Transverse colon (tissue), 4 donors: Measurements from ENCODE around the gene CDK11B.
"Not testable (repeated sequence)": the region's sequence is repeated elsewhere in the genome, so short reads cannot be mapped to it uniquely, and the experiment has no call there.

Experiments
- EP300 ChIP-seq: sonication (generic); formaldehyde crosslinking; IDR thresholded peaks from one replicate; pipeline ENCODE4 v1.6.1; 2017; ENCODE audit warnings: antibody characterized with exemption, low read depth
- POLR2A ChIP-seq: fragments of 450-650 bp; IDR thresholded peaks from one replicate; pipeline ENCODE4 v1.6.1; 2016; ENCODE audit warnings: antibody characterized with exemption, mild to moderate bottlenecking, moderate library complexity
- POLR2AphosphoS5 ChIP-seq, 3 donors: sonication (generic); formaldehyde crosslinking; IDR thresholded peaks; one replicate each; pipeline ENCODE4 v1.6.1; 2016; ENCODE audit warnings: antibody characterized with exemption in 3 of 3
- TF ChIP-seq, protein P1 (sequence below), 5 experiments: fragments of 200-600 bp in 3 of 5; fragments of 450-650 bp in 2 of 5; sonication (generic) in 3 of 5; IDR thresholded peaks; 1 replicate in 2 of 5; 2 replicates in 3 of 5; pipeline ENCODE4 v1.5.1; 2016 to 2017; ENCODE audit warnings: antibody characterized with exemption in 5 of 5, inconsistent platforms in 3 of 5, mild to moderate bottlenecking in 2 of 5, moderate library complexity in 1 of 5

DNA sequence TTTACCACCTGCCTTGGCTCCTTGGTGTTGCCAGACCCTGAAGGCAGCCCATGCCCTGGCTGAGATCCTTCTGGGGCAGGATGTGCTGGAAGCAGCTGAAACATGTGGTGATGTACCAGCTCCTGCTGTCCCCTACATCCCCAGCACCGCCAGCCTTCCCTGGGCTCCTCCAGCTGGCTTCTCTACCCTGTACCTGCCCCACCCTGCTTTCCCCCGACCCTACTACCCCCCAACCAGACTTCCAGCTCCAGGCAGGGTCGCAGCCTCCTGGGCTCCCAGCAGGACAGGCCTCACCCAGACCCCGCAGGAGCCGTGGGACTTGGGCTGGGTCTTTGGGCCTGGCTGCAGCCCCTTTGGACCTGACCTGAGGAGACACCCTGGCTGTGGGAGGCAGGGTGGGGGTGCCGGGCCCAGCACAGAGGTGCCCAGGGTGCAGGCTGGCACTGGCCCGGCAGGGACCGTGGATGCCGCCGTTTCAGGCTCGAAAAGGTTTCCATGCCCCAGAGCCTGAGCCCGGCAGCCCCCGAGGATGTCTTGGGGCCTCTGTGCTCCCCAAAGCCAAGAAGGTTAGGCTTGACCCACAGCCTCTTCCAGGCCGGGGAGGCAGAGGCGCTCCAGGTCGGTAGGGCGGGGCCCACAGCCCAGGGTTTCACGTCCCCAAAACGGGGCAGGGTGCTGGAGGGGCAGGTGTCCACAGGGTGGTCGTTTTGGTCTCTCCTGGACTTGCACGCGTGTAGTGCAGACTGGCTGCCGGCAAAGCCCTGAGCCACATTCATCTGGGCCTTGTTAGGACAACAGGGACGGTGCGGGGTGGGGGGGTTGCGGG lies 38.8 kb upstream of the CDK11B start:
- TF ChIP-seq, protein P1, sequence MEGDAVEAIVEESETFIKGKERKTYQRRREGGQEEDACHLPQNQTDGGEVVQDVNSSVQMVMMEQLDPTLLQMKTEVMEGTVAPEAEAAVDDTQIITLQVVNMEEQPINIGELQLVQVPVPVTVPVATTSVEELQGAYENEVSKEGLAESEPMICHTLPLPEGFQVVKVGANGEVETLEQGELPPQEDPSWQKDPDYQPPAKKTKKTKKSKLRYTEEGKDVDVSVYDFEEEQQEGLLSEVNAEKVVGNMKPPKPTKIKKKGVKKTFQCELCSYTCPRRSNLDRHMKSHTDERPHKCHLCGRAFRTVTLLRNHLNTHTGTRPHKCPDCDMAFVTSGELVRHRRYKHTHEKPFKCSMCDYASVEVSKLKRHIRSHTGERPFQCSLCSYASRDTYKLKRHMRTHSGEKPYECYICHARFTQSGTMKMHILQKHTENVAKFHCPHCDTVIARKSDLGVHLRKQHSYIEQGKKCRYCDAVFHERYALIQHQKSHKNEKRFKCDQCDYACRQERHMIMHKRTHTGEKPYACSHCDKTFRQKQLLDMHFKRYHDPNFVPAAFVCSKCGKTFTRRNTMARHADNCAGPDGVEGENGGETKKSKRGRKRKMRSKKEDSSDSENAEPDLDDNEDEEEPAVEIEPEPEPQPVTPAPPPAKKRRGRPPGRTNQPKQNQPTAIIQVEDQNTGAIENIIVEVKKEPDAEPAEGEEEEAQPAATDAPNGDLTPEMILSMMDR (IDR thresholded peaks at IDR 0.05): not testable (repeated sequence)
- not testable (repeated sequence) for TF ChIP-seq POLR2A; POLR2AphosphoS5 (IDR thresholded peaks at IDR 0.05); EP300
